ENCODE measurements around the gene ABCC4.

DNA sequence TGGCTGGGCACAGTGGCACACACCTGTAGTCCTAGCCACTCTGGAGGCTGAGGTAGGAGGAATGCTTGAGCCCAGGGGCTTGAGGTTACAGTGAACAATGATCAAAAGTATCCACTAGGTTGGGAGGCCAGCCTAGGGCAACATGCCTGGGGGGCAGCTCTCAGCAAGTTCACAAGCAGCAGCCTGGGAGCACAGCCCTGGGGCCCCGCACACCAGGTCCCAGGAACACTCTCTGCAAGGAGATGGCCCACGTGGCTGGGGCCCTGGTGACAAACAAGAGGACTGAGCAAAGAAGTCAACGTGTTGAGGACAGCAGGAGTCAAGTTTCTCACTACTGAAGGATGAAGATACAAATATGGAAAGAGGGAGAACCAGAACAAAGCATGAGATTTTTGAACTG is 39.3 kb downstream of the ABCC4 start:
- TF ChIP-seq, protein P1, sequence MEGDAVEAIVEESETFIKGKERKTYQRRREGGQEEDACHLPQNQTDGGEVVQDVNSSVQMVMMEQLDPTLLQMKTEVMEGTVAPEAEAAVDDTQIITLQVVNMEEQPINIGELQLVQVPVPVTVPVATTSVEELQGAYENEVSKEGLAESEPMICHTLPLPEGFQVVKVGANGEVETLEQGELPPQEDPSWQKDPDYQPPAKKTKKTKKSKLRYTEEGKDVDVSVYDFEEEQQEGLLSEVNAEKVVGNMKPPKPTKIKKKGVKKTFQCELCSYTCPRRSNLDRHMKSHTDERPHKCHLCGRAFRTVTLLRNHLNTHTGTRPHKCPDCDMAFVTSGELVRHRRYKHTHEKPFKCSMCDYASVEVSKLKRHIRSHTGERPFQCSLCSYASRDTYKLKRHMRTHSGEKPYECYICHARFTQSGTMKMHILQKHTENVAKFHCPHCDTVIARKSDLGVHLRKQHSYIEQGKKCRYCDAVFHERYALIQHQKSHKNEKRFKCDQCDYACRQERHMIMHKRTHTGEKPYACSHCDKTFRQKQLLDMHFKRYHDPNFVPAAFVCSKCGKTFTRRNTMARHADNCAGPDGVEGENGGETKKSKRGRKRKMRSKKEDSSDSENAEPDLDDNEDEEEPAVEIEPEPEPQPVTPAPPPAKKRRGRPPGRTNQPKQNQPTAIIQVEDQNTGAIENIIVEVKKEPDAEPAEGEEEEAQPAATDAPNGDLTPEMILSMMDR (IDR thresholded peaks at IDR 0.05): no peak
- TF ChIP-seq POLR2A (IDR thresholded peaks at IDR 0.05): no peak

All from stomach (tissue), 4 donors.